ENCODE measurements around the gene SNCAIP.

Gene SNCAIP

DNA sequence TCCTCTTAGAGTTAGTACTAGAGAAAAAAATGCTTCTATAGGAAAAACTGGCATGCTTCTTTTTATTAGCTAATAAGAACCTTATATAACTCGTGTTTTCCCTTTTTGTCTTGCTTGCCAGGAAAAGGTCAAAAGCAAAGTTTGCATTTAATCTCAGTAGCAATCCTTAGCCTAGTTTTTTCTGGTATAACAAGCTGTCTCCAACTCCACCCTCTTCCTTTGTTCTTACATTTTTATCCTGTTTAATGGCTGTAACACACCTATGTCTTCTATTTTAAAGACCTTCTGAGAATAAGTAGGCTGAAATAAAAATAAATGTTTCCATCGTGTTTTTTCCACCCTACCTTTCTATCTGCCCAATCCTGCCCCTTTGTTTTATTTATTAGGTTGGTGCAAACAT is 158.3 kb downstream of the SNCAIP start:
- Histone ChIP-seq H3K9me3 (ENCODE audit: severe bottlenecking) (no peaks in the 10 kb centered on the region), H3K36me3 (ENCODE audit: low read depth) (no peaks in the 10 kb centered on the region), H3K4me1 (ENCODE audit: insufficient read depth, poor library complexity, severe bottlenecking) (no peaks in the 10 kb centered on the region), H3K4me3 (ENCODE audit: severe bottlenecking) (no peak overlapping the region), H3K27me3 (ENCODE audit: insufficient read depth, poor library complexity, severe bottlenecking) (no peaks in the 10 kb centered on the region), H3K27ac (ENCODE audit: poor library complexity, severe bottlenecking) (no peak overlapping the region)
- TF ChIP-seq, protein P1, sequence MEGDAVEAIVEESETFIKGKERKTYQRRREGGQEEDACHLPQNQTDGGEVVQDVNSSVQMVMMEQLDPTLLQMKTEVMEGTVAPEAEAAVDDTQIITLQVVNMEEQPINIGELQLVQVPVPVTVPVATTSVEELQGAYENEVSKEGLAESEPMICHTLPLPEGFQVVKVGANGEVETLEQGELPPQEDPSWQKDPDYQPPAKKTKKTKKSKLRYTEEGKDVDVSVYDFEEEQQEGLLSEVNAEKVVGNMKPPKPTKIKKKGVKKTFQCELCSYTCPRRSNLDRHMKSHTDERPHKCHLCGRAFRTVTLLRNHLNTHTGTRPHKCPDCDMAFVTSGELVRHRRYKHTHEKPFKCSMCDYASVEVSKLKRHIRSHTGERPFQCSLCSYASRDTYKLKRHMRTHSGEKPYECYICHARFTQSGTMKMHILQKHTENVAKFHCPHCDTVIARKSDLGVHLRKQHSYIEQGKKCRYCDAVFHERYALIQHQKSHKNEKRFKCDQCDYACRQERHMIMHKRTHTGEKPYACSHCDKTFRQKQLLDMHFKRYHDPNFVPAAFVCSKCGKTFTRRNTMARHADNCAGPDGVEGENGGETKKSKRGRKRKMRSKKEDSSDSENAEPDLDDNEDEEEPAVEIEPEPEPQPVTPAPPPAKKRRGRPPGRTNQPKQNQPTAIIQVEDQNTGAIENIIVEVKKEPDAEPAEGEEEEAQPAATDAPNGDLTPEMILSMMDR (IDR thresholded peaks at IDR 0.05; ENCODE audit: poor library complexity, severe bottlenecking), result no peak
- no peak for ATAC-seq (ENCODE audit: low read depth)
- DNase-seq (ENCODE audit: low spot score), result no peak

DNA sequence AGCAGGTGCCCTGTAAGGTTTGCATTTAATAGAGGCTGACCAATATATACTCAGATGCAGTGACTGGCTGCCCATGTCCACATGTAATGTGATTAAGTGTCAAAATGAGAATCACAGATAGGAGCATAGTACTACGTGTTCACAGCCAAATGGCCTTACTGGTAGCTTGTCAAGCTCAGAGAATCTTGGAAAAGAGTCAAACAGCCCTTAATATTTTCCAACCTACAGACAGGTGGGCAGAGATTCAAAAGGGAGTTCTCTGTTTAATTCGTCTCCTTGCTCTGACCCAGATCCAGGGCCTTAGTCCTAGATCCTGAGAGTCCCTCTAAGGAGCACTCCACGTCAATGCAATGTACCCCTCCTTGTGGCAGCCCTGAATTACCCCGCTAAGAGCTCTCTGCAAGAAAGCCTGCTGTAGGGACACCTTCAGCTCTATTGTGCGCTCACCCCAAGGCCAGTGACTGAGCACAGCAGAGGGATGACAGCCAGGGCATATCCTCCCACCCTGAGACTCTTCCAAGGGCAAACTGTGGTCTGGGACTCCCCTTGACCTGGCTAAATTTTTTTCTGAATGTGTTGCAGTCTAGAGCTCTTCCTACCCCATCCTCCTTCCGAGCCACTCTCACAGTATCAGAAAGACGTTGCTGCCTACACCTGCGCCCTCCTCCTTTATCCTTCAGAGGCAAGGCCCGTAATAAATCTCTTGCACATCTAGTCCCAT is 159.2 kb downstream of the SNCAIP start:
- no peak overlapping the region for H3K27ac ChIP-seq (ENCODE audit: poor library complexity, severe bottlenecking)
- no peaks in the 10 kb centered on the region for H3K9me3 ChIP-seq (ENCODE audit: severe bottlenecking)
- no peaks in the 10 kb centered on the region for H3K36me3 ChIP-seq (ENCODE audit: low read depth)
- DNase-seq (ENCODE audit: low spot score) (no peak), ATAC-seq (ENCODE audit: low read depth) (peak; percentile 21; the same call in 1 of the 3 replicates)
- no peaks in the 10 kb centered on the region for H3K4me1 ChIP-seq (ENCODE audit: insufficient read depth, poor library complexity, severe bottlenecking)
- H3K27me3 ChIP-seq (ENCODE audit: insufficient read depth, poor library complexity, severe bottlenecking), result no peaks in the 10 kb centered on the region
- TF ChIP-seq, protein P1 (IDR thresholded peaks at IDR 0.05; ENCODE audit: poor library complexity, severe bottlenecking), result no peak
- no peak overlapping the region for H3K4me3 ChIP-seq (ENCODE audit: severe bottlenecking)

DNA sequence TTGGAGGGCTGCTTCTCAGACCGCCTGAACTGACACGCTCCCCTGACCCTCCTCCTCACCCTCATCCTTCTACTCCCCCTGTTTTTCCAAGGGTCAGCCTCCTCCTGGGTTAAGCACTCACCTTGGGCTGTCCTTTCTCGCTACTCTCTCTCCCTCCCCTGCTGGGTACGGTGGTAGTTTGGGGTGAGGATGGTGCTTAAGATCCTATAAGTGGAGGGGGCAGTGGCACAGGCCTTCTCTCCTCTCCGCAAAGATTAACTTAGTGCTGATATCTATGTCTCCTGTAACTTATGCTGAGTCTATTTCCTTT is 159.7 kb downstream of the SNCAIP start:
- H3K27ac ChIP-seq (ENCODE audit: poor library complexity, severe bottlenecking), result no peak overlapping the region
- H3K9me3 ChIP-seq (ENCODE audit: severe bottlenecking), result no peaks in the 10 kb centered on the region
- no peaks in the 10 kb centered on the region for H3K36me3 ChIP-seq (ENCODE audit: low read depth)
- ATAC-seq (ENCODE audit: low read depth), result 0 out of 3 replicates have a peak, but pooled peaks have one; percentile 23
- DNase-seq (ENCODE audit: low spot score), result no peak
- no peaks in the 10 kb centered on the region for H3K27me3 ChIP-seq (ENCODE audit: insufficient read depth, poor library complexity, severe bottlenecking)
- no peak overlapping the region for H3K4me3 ChIP-seq (ENCODE audit: severe bottlenecking)
- TF ChIP-seq, protein P1 (IDR thresholded peaks at IDR 0.05; ENCODE audit: poor library complexity, severe bottlenecking), result no peak
- no peaks in the 10 kb centered on the region for H3K4me1 ChIP-seq (ENCODE audit: insufficient read depth, poor library complexity, severe bottlenecking)

DNA sequence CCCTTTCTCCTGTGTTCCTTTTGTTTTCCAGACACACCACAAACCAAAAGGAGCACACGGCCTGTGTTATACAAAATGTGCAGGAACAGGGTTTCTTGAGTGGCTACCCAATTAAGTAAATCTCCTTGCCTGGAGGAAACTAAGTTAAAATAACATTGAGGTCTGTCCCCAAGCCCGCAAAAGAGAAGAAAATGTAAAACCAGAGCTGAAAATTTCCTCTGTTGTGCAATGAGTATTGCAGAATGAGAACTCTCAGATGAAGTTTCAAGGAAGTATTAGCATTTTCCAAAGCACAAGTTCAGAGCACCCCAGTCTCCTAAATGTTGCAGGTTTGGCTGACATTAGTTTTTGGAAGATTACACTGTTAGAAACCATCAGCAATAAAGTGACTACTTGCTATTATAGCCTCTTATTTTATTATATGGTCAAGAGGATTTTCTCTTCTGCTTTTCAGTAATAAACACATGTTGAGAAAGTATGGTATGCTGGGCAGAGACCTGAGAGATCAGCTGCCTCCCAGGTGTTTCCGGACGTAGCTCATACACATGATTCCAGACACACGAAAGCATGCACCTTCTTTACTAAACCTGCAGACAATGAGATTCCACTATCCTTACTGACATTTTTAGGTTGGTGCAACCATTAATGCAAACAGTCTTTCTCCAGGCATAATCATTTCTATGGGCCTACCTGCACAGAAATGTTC is 161.3 kb downstream of the SNCAIP start:
- TF ChIP-seq, protein P1 (IDR thresholded peaks at IDR 0.05; ENCODE audit: poor library complexity, severe bottlenecking), result no peak
- Histone ChIP-seq H3K36me3 (ENCODE audit: low read depth) (no peaks in the 10 kb centered on the region), H3K27ac (ENCODE audit: poor library complexity, severe bottlenecking) (no peak overlapping the region), H3K4me3 (ENCODE audit: severe bottlenecking) (no peak overlapping the region), H3K27me3 (ENCODE audit: insufficient read depth, poor library complexity, severe bottlenecking) (no peaks in the 10 kb centered on the region), H3K4me1 (ENCODE audit: insufficient read depth, poor library complexity, severe bottlenecking) (peaks cover 1% of the 10 kb centered on the region), H3K9me3 (ENCODE audit: severe bottlenecking) (no peaks in the 10 kb centered on the region)
- DNase-seq (ENCODE audit: low spot score) (no peak), ATAC-seq (ENCODE audit: low read depth) (no peak)

DNA sequence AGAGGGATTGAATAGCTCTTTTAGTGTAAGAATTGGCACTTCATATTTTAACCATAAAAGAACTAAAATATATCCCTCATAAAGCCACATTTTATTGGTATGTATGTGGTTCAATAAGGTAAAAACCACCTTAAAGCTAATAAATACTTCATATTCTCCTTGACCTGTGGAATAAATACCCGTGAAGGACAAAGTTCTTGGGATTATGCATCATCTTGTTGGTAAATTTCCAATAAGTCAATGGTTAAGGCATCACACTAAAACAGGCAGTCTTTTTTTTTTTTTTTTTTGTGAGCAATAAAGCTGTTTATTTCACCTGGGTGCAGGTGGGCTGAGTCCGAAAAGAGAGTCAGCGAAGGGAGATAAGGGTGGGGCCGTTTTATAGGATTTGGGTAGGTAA is 161.9 kb downstream of the SNCAIP start:
- Histone ChIP-seq H3K4me3 (ENCODE audit: severe bottlenecking) (no peak overlapping the region), H3K27ac (ENCODE audit: poor library complexity, severe bottlenecking) (no peak overlapping the region), H3K4me1 (ENCODE audit: insufficient read depth, poor library complexity, severe bottlenecking) (peaks cover 8% of the 10 kb centered on the region), H3K9me3 (ENCODE audit: severe bottlenecking) (no peaks in the 10 kb centered on the region), H3K36me3 (ENCODE audit: low read depth) (no peaks in the 10 kb centered on the region), H3K27me3 (ENCODE audit: insufficient read depth, poor library complexity, severe bottlenecking) (no peaks in the 10 kb centered on the region)
- TF ChIP-seq, protein P1 (IDR thresholded peaks at IDR 0.05; ENCODE audit: poor library complexity, severe bottlenecking), result no peak
- no peak for ATAC-seq (ENCODE audit: low read depth)
- DNase-seq (ENCODE audit: low spot score), result no peak

Data from RWPE2 (cell line).